ENCODE measurements around the gene BRAT1. TPM values are rescaled to one million over a fixed set of nuclear protein-coding genes. Genes with fewer than 3 reads are reported as not detected.

Gene BRAT1
- total RNA-seq, 4 donors from 2014 or later: 40.5 to 88.4 (median 60.6) TPM

- H3K4me3 ChIP-seq (ENCODE audit: low read depth, poor library complexity, severe bottlenecking): no peak overlapping the region
- TF ChIP-seq POLR2A (IDR thresholded peaks at IDR 0.05): no peak
- TF ChIP-seq, protein P1, sequence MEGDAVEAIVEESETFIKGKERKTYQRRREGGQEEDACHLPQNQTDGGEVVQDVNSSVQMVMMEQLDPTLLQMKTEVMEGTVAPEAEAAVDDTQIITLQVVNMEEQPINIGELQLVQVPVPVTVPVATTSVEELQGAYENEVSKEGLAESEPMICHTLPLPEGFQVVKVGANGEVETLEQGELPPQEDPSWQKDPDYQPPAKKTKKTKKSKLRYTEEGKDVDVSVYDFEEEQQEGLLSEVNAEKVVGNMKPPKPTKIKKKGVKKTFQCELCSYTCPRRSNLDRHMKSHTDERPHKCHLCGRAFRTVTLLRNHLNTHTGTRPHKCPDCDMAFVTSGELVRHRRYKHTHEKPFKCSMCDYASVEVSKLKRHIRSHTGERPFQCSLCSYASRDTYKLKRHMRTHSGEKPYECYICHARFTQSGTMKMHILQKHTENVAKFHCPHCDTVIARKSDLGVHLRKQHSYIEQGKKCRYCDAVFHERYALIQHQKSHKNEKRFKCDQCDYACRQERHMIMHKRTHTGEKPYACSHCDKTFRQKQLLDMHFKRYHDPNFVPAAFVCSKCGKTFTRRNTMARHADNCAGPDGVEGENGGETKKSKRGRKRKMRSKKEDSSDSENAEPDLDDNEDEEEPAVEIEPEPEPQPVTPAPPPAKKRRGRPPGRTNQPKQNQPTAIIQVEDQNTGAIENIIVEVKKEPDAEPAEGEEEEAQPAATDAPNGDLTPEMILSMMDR (IDR thresholded peaks at IDR 0.05): no peak
- intact Hi-C loops (cut with DNase I; ENCODE audit: low total_unique reads): no loop called here
- 88 to 90% methylated on average over 9 of the region's 9 CpGs for WGBS, 2 donors
- DNase-seq (ENCODE audit: low spot score in 2 of 2): no peak
Observed at GRCh38 chr7:2573761-2574160, 18.4 kb upstream of the BRAT1 start.

GRCh38 chr7:2572101-2572842 is 16.9 kb upstream of the BRAT1 start:
- intact Hi-C loops (cut with DNase I; ENCODE audit: low total_unique reads): no loop called here
- WGBS, 2 donors: 74 to 75% methylated on average over 22 of the region's 22 CpGs
- no peak for DNase-seq (ENCODE audit: low spot score in 2 of 2)
- TF ChIP-seq, protein P1 (IDR thresholded peaks at IDR 0.05): no peak
- no peak for TF ChIP-seq POLR2A (IDR thresholded peaks at IDR 0.05)
- no peak overlapping the region for H3K4me3 ChIP-seq (ENCODE audit: low read depth, poor library complexity, severe bottlenecking)

DNA sequence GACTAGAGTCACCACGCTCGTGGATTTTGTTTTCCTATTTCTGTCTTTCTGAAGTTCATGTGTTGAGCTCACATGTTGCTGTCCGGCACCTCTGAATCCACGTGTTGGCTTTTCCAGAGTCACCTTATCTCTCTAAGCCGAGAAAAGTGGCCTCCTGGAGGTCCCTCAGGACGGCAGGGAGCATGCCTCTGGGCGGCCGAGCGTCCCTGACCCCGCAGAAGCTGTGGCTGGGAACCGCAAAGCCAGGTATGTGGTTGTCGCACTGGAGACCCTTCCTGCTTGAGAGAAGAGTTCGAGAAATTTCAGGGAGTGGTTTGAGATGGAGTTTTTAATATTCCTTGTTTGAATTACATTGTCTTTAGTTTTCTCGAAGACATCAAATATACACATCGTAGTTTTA is 16.1 kb upstream of the BRAT1 start:
- TF ChIP-seq, protein P1 (IDR thresholded peaks at IDR 0.05): no peak
- TF ChIP-seq POLR2A (IDR thresholded peaks at IDR 0.05): no peak
- intact Hi-C loops (cut with DNase I; ENCODE audit: low total_unique reads): no loop called here
- no peak for DNase-seq (ENCODE audit: low spot score in 2 of 2)
- WGBS, 2 donors: 87 to 92% methylated on average over 15 of the region's 15 CpGs
- no peak overlapping the region for H3K4me3 ChIP-seq (ENCODE audit: low read depth, poor library complexity, severe bottlenecking)

DNA sequence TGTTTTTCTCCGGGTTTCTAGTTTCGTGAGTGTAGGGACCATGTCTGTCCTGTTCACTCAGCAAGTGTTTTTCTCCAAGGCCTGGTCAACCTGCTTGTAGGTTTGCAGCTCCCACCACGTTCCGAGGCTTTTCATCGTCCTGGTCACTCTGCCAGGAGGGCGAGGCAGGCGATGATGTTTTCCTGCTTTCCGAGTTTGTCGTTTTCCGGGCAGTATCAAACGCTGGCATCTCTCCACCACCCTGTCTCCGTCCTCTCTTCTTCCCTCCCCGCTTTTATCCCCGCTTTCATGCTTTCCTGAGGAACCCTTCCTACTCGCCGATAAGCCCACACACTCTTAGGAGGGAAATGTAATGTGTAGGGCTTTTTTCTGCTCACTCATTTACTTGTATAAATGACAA is 14.7 kb upstream of the BRAT1 start:
- DNase-seq (ENCODE audit: low spot score in 2 of 2): no peak

GRCh38 chr7:2569421-2569820 is 14.1 kb upstream of the BRAT1 start:
- WGBS, 2 donors: 96 to 98% methylated on average over 14 of the region's 14 CpGs
- intact Hi-C loops (cut with DNase I; ENCODE audit: low total_unique reads): no loop called here
- TF ChIP-seq, protein P1 (IDR thresholded peaks at IDR 0.05): no peak
- no peak for TF ChIP-seq POLR2A (IDR thresholded peaks at IDR 0.05)
- H3K4me3 ChIP-seq (ENCODE audit: low read depth, poor library complexity, severe bottlenecking): no peak overlapping the region
- DNase-seq (ENCODE audit: low spot score in 2 of 2): no peak

More for the DNA sequence above, 14.7 kb upstream of the BRAT1 start:
- H3K4me3 ChIP-seq (ENCODE audit: low read depth, poor library complexity, severe bottlenecking): no peak overlapping the region
- no peak for TF ChIP-seq POLR2A (IDR thresholded peaks at IDR 0.05)
- TF ChIP-seq, protein P1 (IDR thresholded peaks at IDR 0.05): no peak
- WGBS, 2 donors: 80 to 87% methylated on average over 16 of the region's 16 CpGs
- intact Hi-C loops (cut with DNase I; ENCODE audit: low total_unique reads): no loop called here

Data from lower leg skin (tissue), 4 donors.